ENCODE results near the gene TMCC3.
"Not testable (repeated sequence)": the region's sequence is repeated elsewhere in the genome, so short reads cannot be mapped to it uniquely, and the experiment has no call there.

TMCC3 gene

GRCh38 chr12:94560431-94561221 lies 89.7 kb downstream of the TMCC3 start:
- peak in 1 of 2 experiments; percentile 29 for DNase-seq

GRCh38 chr12:94558612-94559011 lies 91.7 kb downstream of the TMCC3 start:
- DNase-seq, result no peak

- no peak for DNase-seq
Observed at GRCh38 chr12:94557746-94558295, 92.5 kb downstream of the TMCC3 start.

GRCh38 chr12:94555687-94556086 lies 94.7 kb downstream of the TMCC3 start:
- no peak for DNase-seq

- no peak for DNase-seq
Observed at GRCh38 chr12:94553875-94554274, 96.5 kb downstream of the TMCC3 start.

GRCh38 chr12:94553130-94553519 lies 97.2 kb downstream of the TMCC3 start:
- peak in 1 of 2 experiments; percentile 63 for DNase-seq

GRCh38 chr12:94551810-94552209 lies 98.5 kb downstream of the TMCC3 start:
- DNase-seq, result no peak

- DNase-seq, result no peak
Observed at GRCh38 chr12:94550964-94551363, 99.4 kb downstream of the TMCC3 start.

GRCh38 chr12:94548833-94549232 lies 101.5 kb downstream of the TMCC3 start:
- not testable (repeated sequence) for DNase-seq

GRCh38 chr12:94545935-94546771 lies 104.2 kb downstream of the TMCC3 start:
- DNase-seq, result peak in 1 of 2 experiments; percentile 45

GRCh38 chr12:94544355-94544754 lies 106.0 kb downstream of the TMCC3 start:
- no peak for DNase-seq

GRCh38 chr12:94538318-94538717 lies 112.0 kb downstream of the TMCC3 start:
- no peak for DNase-seq

GRCh38 chr12:94536040-94536965 lies 114.1 kb downstream of the TMCC3 start:
- DNase-seq, result no peak

- no peak for DNase-seq
Observed at GRCh38 chr12:94535510-94535921, 114.8 kb downstream of the TMCC3 start.

GRCh38 chr12:94534774-94535509 lies 115.4 kb downstream of the TMCC3 start:
- no peak for DNase-seq

- no peak for DNase-seq
Observed at GRCh38 chr12:94534278-94534677, 116.1 kb downstream of the TMCC3 start.

GRCh38 chr12:94532490-94533422 lies 117.6 kb downstream of the TMCC3 start:
- DNase-seq, result peak; percentile 46 to 52

- no peak for DNase-seq
Observed at GRCh38 chr12:94531196-94531720, 119.1 kb downstream of the TMCC3 start.

GRCh38 chr12:94525951-94526350 lies 124.4 kb downstream of the TMCC3 start:
- no peak for DNase-seq
